GM21367 (cell line): ENCODE data around the gene CCL23.
"Not testable (repeated sequence)": the region's sequence is repeated elsewhere in the genome, so short reads cannot be mapped to it uniquely, and the experiment has no call there.

Experiments
- ATAC-seq: cut with Tn5 transposase; IDR thresholded peaks from one replicate; pipeline ENCODE4 v1.9.1; 2021; ENCODE audit not compliant: unreplicated experiment

CCL23 gene

GRCh38 chr17:36004594-36005108, 13.1 kb downstream of the CCL23 start:
- no peak for ATAC-seq

- no peak for ATAC-seq
Observed at GRCh38 chr17:36002631-36003030, 15.1 kb downstream of the CCL23 start.

GRCh38 chr17:36001862-36002603, 15.7 kb downstream of the CCL23 start:
- ATAC-seq, result no peak

- no peak for ATAC-seq
Observed at GRCh38 chr17:36001110-36001771, 16.5 kb downstream of the CCL23 start, which contains the start of gene CCL15. CCL15 (minus strand) TSS chr17:36001553; CDS start chr17:36001492, 61 bp downstream.

- ATAC-seq, result no peak
Observed at GRCh38 chr17:36000732-36001109, 17.1 kb downstream of the CCL23 start.

GRCh38 chr17:35998756-35999155, 19.0 kb downstream of the CCL23 start:
- ATAC-seq, result no peak

GRCh38 chr17:35998018-35998545, 19.7 kb downstream of the CCL23 start:
- ATAC-seq, result no peak

GRCh38 chr17:35995346-35995745, 22.4 kb downstream of the CCL23 start:
- ATAC-seq, result not testable (repeated sequence)

- no peak for ATAC-seq
Observed at GRCh38 chr17:35991075-35991474, 26.7 kb downstream of the CCL23 start.

- ATAC-seq, result no peak
Observed at GRCh38 chr17:35988164-35988563, 29.6 kb downstream of the CCL23 start.

GRCh38 chr17:35986643-35987042, 31.1 kb downstream of the CCL23 start, which contains the start of gene CCL14:
CCL14 (minus strand) TSS chr17:35986729; CDS start chr17:35986649, 80 bp downstream.
- no peak for ATAC-seq

GRCh38 chr17:35984140-35984539, 33.6 kb downstream of the CCL23 start:
- ATAC-seq, result no peak

- ATAC-seq, result no peak
Observed at GRCh38 chr17:35982409-35983191, 35.2 kb downstream of the CCL23 start.

GRCh38 chr17:35981908-35982330, 35.9 kb downstream of the CCL23 start:
- ATAC-seq, result no peak

- no peak for ATAC-seq
Observed at GRCh38 chr17:35981246-35981645, 36.5 kb downstream of the CCL23 start, which contains the start of gene CCL16. CCL16 (minus strand) TSS chr17:35981497; CDS start chr17:35981420, 77 bp downstream.

- no peak for ATAC-seq
Observed at GRCh38 chr17:35978346-35978745, 39.4 kb downstream of the CCL23 start.

- no peak for ATAC-seq
Observed at GRCh38 chr17:35977509-35977908, 40.3 kb downstream of the CCL23 start.

- no peak for ATAC-seq
Observed at GRCh38 chr17:35973333-35974260, 44.2 kb downstream of the CCL23 start.

GRCh38 chr17:35972945-35973332, 44.8 kb downstream of the CCL23 start:
- no peak for ATAC-seq

- ATAC-seq, result no peak
Observed at GRCh38 chr17:35972535-35972934, 45.2 kb downstream of the CCL23 start.
